NCI-H226 (cell line): Measurements from ENCODE around the gene CFAP92.
"Not testable (repeated sequence)": the region's sequence is repeated elsewhere in the genome, so short reads cannot be mapped to it uniquely, and the experiment has no call there.

Source experiments
- DNase-seq: peaks from one replicate; pipeline ENCODE4 v3.0.0-alpha.2; 2015

Gene CFAP92

GRCh38 chr3:128889139-128889894 lies 104.6 kb downstream of the CFAP92 start:
- DNase-seq: no peak

- no peak for DNase-seq
Observed at GRCh38 chr3:128884992-128885391, 108.9 kb downstream of the CFAP92 start.

- no peak for DNase-seq
Observed at GRCh38 chr3:128882719-128883118, 111.2 kb downstream of the CFAP92 start.

GRCh38 chr3:128881576-128881975 lies 112.3 kb downstream of the CFAP92 start:
- no peak for DNase-seq

- not testable (repeated sequence) for DNase-seq
Observed at GRCh38 chr3:128880455-128880854, 113.4 kb downstream of the CFAP92 start.

- no peak for DNase-seq
Observed at GRCh38 chr3:128879991-128880390, 113.9 kb downstream of the CFAP92 start.

GRCh38 chr3:128879125-128879969 lies 114.5 kb downstream of the CFAP92 start, which contains the start of gene ACAD9:
Gene ACAD9, plus strand, starts transcription at chr3:128879620. Its CDS starts 72 bp downstream, at chr3:128879692.
- peak; percentile 94 for DNase-seq

GRCh38 chr3:128878556-128879124 lies 115.2 kb downstream of the CFAP92 start:
- DNase-seq: peak; percentile 37

- DNase-seq: no peak
Observed at GRCh38 chr3:128878011-128878457, 115.8 kb downstream of the CFAP92 start.

- DNase-seq: no peak
Observed at GRCh38 chr3:128875556-128876120, 118.2 kb downstream of the CFAP92 start.

GRCh38 chr3:128874481-128875180 lies 119.2 kb downstream of the CFAP92 start:
- no peak for DNase-seq

GRCh38 chr3:128873244-128874022 lies 120.4 kb downstream of the CFAP92 start:
- no peak for DNase-seq

- no peak for DNase-seq
Observed at GRCh38 chr3:128872744-128873143, 121.1 kb downstream of the CFAP92 start.

GRCh38 chr3:128872282-128872681 lies 121.6 kb downstream of the CFAP92 start:
- DNase-seq: no peak

GRCh38 chr3:128870347-128870746 lies 123.5 kb downstream of the CFAP92 start:
- DNase-seq: no peak

GRCh38 chr3:128867200-128868125 lies 126.4 kb downstream of the CFAP92 start:
- no peak for DNase-seq

- not testable (repeated sequence) for DNase-seq
Observed at GRCh38 chr3:128864849-128865804, 128.7 kb downstream of the CFAP92 start.

- no peak for DNase-seq
Observed at GRCh38 chr3:128864351-128864811, 129.5 kb downstream of the CFAP92 start.

GRCh38 chr3:128863560-128863959 lies 130.3 kb downstream of the CFAP92 start:
- no peak for DNase-seq
